H1 (cell line): ENCODE measurements around the gene SOX12. TPM values are rescaled to one million over a fixed set of nuclear protein-coding genes. Genes with fewer than 3 reads are reported as not detected.

Experiments
- ASH2L ChIP-seq: fragments of 200-600, 300-600 bp; sonication (generic); IDR thresholded peaks from one replicate; pipeline ENCODE4 v1.7.1; 2017; ENCODE audit warnings: low read length
- ATF2 ChIP-seq: IDR thresholded peaks from 2 replicates; pipeline ENCODE4 v1.6.1; 2012; ENCODE audit warnings: low read length, inconsistent platforms
- BCL11A ChIP-seq, 2 experiments: IDR thresholded peaks; one replicate each; pipeline ENCODE4 v1.6.1; 2011; ENCODE audit warnings: low read depth in 2 of 2, low read length in 2 of 2, mild to moderate bottlenecking in 2 of 2
- CBX5 ChIP-seq: fragments of 300-800, 300-1000 bp; sonication (generic); IDR thresholded peaks from 2 replicates; pipeline ENCODE4 v1.7.1; 2016; ENCODE audit warnings: antibody characterized with exemption, low read length, low read depth
- CBX8 ChIP-seq: fragments of 300-800, 300-1000 bp; sonication (generic); IDR thresholded peaks from 2 replicates; pipeline ENCODE4 v1.7.1; 2016; ENCODE audit warnings: low read depth, low read length, borderline replicate concordance
- CEBPB ChIP-seq: IDR thresholded peaks from 2 replicates; pipeline ENCODE4 v1.6.1; 2012; ENCODE audit warnings: low read depth, low read length
- CHD2 ChIP-seq: IDR thresholded peaks from 2 replicates; pipeline ENCODE4 v1.6.1; 2012; ENCODE audit warnings: low read length, improper control_type of control experiment
- CTBP2 ChIP-seq: IDR thresholded peaks from 2 replicates; pipeline ENCODE4 v1.7.0; 2011; ENCODE audit warnings: borderline replicate concordance, mild to moderate bottlenecking, moderate library complexity, mixed read lengths, low read length; ENCODE audit not compliant: insufficient read depth, insufficient read length
- GABPA ChIP-seq: IDR thresholded peaks from 2 replicates; pipeline ENCODE4 v1.6.1; 2011; ENCODE audit warnings: mild to moderate bottlenecking, low read length, moderate library complexity, borderline replicate concordance; ENCODE audit not compliant: insufficient read depth
- HDAC2 ChIP-seq, 2 experiments: fragments of 300-600 bp in 1 of 2; sonication (generic) in 1 of 2; IDR thresholded peaks; 2 replicates each; pipeline ENCODE4 v1.6.1; 2011 to 2012; ENCODE audit warnings: low read depth in 2 of 2, low read length in 2 of 2, mild to moderate bottlenecking in 2 of 2, moderate library complexity in 2 of 2, borderline replicate concordance in 1 of 2, inconsistent platforms in 1 of 2
- HDAC6 ChIP-seq: IDR thresholded peaks from one replicate; pipeline ENCODE4 v1.7.1; 2012; ENCODE audit warnings: low read depth, mild to moderate bottlenecking, inconsistent platforms, low read length, moderate library complexity
- JUN ChIP-seq: IDR thresholded peaks from 2 replicates; pipeline ENCODE4 v1.6.1; 2011; ENCODE audit warnings: low read depth, mild to moderate bottlenecking, improper control_type of control experiment, low read length
- JUND ChIP-seq: IDR thresholded peaks from 2 replicates; pipeline ENCODE4 v1.6.1; 2011; ENCODE audit warnings: mild to moderate bottlenecking, improper control_type of control experiment, low read length
- MAX ChIP-seq: IDR thresholded peaks from 2 replicates; pipeline ENCODE4 v1.6.1; 2012; ENCODE audit warnings: inconsistent platforms
- POU5F1 ChIP-seq: IDR thresholded peaks from 2 replicates; pipeline ENCODE4 v1.6.1; 2011; ENCODE audit warnings: low read depth, mild to moderate bottlenecking, low read length, moderate library complexity
- RBBP5 ChIP-seq: IDR thresholded peaks from 2 replicates; pipeline ENCODE4 v1.7.1; 2012; ENCODE audit warnings: low read depth, mild to moderate bottlenecking, inconsistent platforms, low read length, moderate library complexity, borderline replicate concordance
- RXRA ChIP-seq: IDR thresholded peaks from 2 replicates; pipeline ENCODE4 v1.6.1; 2011; ENCODE audit warnings: low read depth, mild to moderate bottlenecking, low read length, moderate library complexity; ENCODE audit not compliant: insufficient read depth
- SIRT6 ChIP-seq: IDR thresholded peaks from one replicate; pipeline ENCODE4 v1.7.1; 2012; ENCODE audit warnings: low read length, inconsistent platforms
- SP1 ChIP-seq: IDR thresholded peaks from 2 replicates; pipeline ENCODE4 v1.6.1; 2011; ENCODE audit warnings: low read depth, low read length
- SP4 ChIP-seq: IDR thresholded peaks from 2 replicates; pipeline ENCODE4 v1.6.1; 2012; ENCODE audit warnings: low read length, inconsistent platforms
- TAF7 ChIP-seq: optimal IDR thresholded peaks from 2 replicates; pipeline ENCODE3; 2011; ENCODE audit warnings: low read depth, mild to moderate bottlenecking, inconsistent platforms, low read length, moderate library complexity, borderline replicate concordance
- TBP ChIP-seq: IDR thresholded peaks from 2 replicates; pipeline ENCODE4 v1.6.1; 2011; ENCODE audit warnings: low read depth, low read length, improper control_type of control experiment
- TCF12 ChIP-seq: IDR thresholded peaks from 2 replicates; pipeline ENCODE4 v1.6.1; 2011; ENCODE audit warnings: low read depth, mild to moderate bottlenecking, low read length
- polyA plus RNA-seq, 7 experiments: library from polyadenylated mRNA; depleted of rRNA in 3 of 7; stranded (reverse) in 5 of 7; unstranded in 2 of 7; fragments of >200 nt in 5 of 7; fragments of 200-250 nt in 2 of 7; gene quantifications; 1 replicate in 5 of 7; 2 replicates in 1 of 7; 4 replicates in 1 of 7; pipeline versions ENCODE4 v1.2.1 to v1.2.3, GENCODE V29; 2011 to 2013; ENCODE audit warnings: missing spikeins in 2 of 7, mixed read lengths in 2 of 7
- total RNA-seq: library from RNA; stranded (reverse); fragmentation: NEBNext Ultra II Directional; extraction: Animal tissue kit (Norgen Biotek cat#: 25700); gene quantifications from 2 replicates; pipeline ENCODE4 v1.2.1, GENCODE V29; 2021

Gene SOX12
- total and polyA plus RNA-seq, 2 of the 8 experiments (the other 6 are each of a cell fraction or from before 2014, with no cell fraction given): 6.4 to 63.0 TPM

DNA sequence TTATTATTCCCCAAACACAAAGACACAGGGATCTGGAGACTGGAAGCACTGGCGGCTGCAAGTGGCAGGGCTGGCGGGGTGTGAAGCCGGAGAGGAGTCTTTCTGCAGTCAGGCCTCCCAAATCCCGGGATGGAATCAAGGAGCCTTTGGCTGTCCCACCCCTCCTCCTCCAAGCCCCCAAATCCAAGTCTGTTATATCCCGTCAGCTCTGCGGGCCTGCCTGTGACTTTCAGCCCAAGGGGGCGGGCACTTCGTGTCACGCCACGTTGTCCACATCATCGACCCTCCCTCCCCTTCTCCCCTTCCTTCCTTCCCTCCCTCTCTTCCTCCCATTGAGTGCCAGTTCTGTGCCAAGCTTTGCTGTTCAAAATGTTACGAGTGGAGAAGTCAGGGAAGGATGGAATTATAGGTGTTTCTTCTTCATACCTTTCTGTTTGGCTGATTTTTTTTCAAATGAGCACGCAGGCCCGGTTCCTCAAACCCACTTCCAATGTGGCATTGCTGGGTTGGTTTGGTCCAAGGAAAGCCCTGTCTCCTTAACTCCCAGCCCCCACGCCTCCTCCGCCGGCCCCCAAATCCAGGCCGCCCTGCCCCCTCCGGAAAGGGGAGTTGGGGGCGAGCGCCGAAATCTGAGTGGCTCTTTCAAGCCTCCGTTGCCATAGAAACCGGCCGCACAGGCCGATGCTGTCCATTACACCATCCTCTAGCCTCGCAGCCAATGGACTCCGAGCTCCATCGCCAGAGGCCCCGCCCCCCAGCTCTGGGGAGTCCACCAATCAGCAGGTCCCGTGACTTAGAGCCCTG lies 15.3 kb upstream of the SOX12 start (continued):
- TF ChIP-seq CBX5 (no peak), CBX8 (no peak), POU5F1 (no peak), HDAC2 (IDR thresholded peaks at IDR 0.05; ENCODE audit: borderline replicate concordance in 1 of 2, low read depth in 2 of 2, low read length in 2 of 2) (peak in 1 of 2 experiments; percentile 72; a peak in 1 of 4 replicates), SP1 (peak; percentile 88), SIRT6 (no peak), RBBP5 (peak; percentile 82; the same call in 1 of the 2 replicates), JUN (no peak), CTBP2 (no peak), TBP (peak; percentile 41; the same call in 1 of the 2 replicates), TAF7 (peak; percentile 21), TCF12 (no peak), JUND (no peak), HDAC6 (no peak), CEBPB (no peak), BCL11A (IDR thresholded peaks at IDR 0.05; ENCODE audit: low read depth in 2 of 2, low read length in 2 of 2) (no peak), MAX (peak; percentile 60), SP4 (no peak), GABPA (no peak), RXRA (no peak), ATF2 (0 out of 2 replicates have a peak, but pooled peaks have one; percentile 8), CHD2 (no peak; the same call in 1 of the 2 replicates), ASH2L (peak; percentile 93)
